Thymus (tissue), 11 donors: ENCODE data around the gene KIF18A. TPM values are rescaled to one million over a fixed set of nuclear protein-coding genes. Genes with fewer than 3 reads are reported as not detected.

ENCODE experiments used
- DNase-seq, 9 donors: peaks; one replicate each; pipeline ENCODE4 v3.0.0-alpha.2; 2013; ENCODE audit warnings: low spot score in 9 of 9, low read depth in 6 of 9, missing footprints in 1 of 9
- H3K27ac ChIP-seq, 2 donors: one replicate each; pipeline ENCODE4 v1.5.1; 2013; ENCODE audit warnings: control low read depth in 1 of 2, low read depth in 1 of 2, low read length in 1 of 2, mild to moderate bottlenecking in 1 of 2, moderate library complexity in 1 of 2
- H3K27me3 ChIP-seq, 2 donors: one replicate each; pipeline ENCODE4 v1.5.1; 2013; ENCODE audit warnings: low read length in 1 of 2; ENCODE audit not compliant: control insufficient read depth in 2 of 2, insufficient read depth in 1 of 2
- H3K36me3 ChIP-seq, 2 donors: one replicate each; pipeline ENCODE4 v1.5.1; 2013; ENCODE audit warnings: low read length in 1 of 2, mild to moderate bottlenecking in 1 of 2, moderate library complexity in 1 of 2; ENCODE audit not compliant: control insufficient read depth in 2 of 2, insufficient read depth in 2 of 2
- H3K4me1 ChIP-seq, 2 donors: one replicate each; pipeline ENCODE4 v1.5.1; 2013; ENCODE audit warnings: low read length in 2 of 2; ENCODE audit not compliant: control insufficient read depth in 2 of 2, insufficient read depth in 2 of 2
- H3K4me3 ChIP-seq, 2 donors: one replicate each; pipeline ENCODE4 v1.5.1; 2013; ENCODE audit warnings: low read length in 2 of 2, control low read depth in 1 of 2, mild to moderate bottlenecking in 1 of 2
- H3K9me3 ChIP-seq, 2 donors: one replicate each; pipeline ENCODE4 v1.5.1; 2013; ENCODE audit warnings: low read length in 1 of 2, mild to moderate bottlenecking in 1 of 2; ENCODE audit not compliant: control insufficient read depth in 2 of 2, insufficient read depth in 1 of 2
- WGBS: extraction: QIAGEN DNeasy Blood & Tissue Kit; methylation state at CpG from one replicate; pipeline ENCODE4 v1.1.7; 2013; 5-methylcytosine and 5-hydroxymethylcytosine counted together
- polyA plus RNA-seq: library from polyadenylated mRNA; stranded (reverse); fragments of 200-250 nt; gene quantifications from one replicate; pipeline ENCODE4 v1.2.3, GENCODE V29; 2013
- total RNA-seq: library from RNA; stranded (reverse); fragments of 120-200 nt; gene quantifications from one replicate; pipeline ENCODE4 v1.2.4, GENCODE V29; 2013
- donor health status: healthy.

Gene KIF18A
- total and polyA plus RNA-seq, 2 donors = 2.3 to 14.0 TPM

GRCh38 chr11:28077521-28077920, 30.4 kb downstream of the KIF18A start:
- WGBS = 99% methylated on average over 3 of the region's 3 CpGs
- Histone ChIP-seq H3K36me3 (peaks cover 0 to 25% of the 10 kb centered on the region in 2 donors), H3K27ac (no peak overlapping the region), H3K9me3 (no peaks in the 10 kb centered on the region), H3K4me3 (no peak overlapping the region), H3K27me3 (no peaks in the 10 kb centered on the region), H3K4me1 (no peaks in the 10 kb centered on the region)
- no peak for DNase-seq

- no peak for DNase-seq
- 96% methylated on average over 2 of the region's 2 CpGs for WGBS
- H3K4me3 ChIP-seq = no peak overlapping the region
- H3K36me3 ChIP-seq = peaks cover 2 to 18% of the 10 kb centered on the region in 2 donors
- no peaks in the 10 kb centered on the region for H3K27me3 ChIP-seq
- H3K9me3 ChIP-seq = no peaks in the 10 kb centered on the region
- no peaks in the 10 kb centered on the region for H3K4me1 ChIP-seq
- H3K27ac ChIP-seq = no peak overlapping the region
Observed at GRCh38 chr11:28072321-28072720, 35.6 kb downstream of the KIF18A start.

GRCh38 chr11:28071305-28071704, 36.7 kb downstream of the KIF18A start:
- Histone ChIP-seq H3K9me3 (no peaks in the 10 kb centered on the region), H3K27ac (no peak overlapping the region), H3K36me3 (peaks cover 2 to 14% of the 10 kb centered on the region in 2 donors), H3K4me3 (no peak overlapping the region), H3K27me3 (no peaks in the 10 kb centered on the region), H3K4me1 (no peaks in the 10 kb centered on the region)
- WGBS = 100% methylated on average over 1 of the region's 1 CpG
- no peak for DNase-seq

GRCh38 chr11:28058333-28058732, 49.6 kb downstream of the KIF18A start:
- no peaks in the 10 kb centered on the region for H3K4me1 ChIP-seq
- H3K36me3 ChIP-seq = peaks cover 3 to 15% of the 10 kb centered on the region in 2 donors
- no peaks in the 10 kb centered on the region for H3K27me3 ChIP-seq
- no peak overlapping the region for H3K4me3 ChIP-seq
- no peak overlapping the region for H3K27ac ChIP-seq
- H3K9me3 ChIP-seq = no peaks in the 10 kb centered on the region
- DNase-seq = no peak

GRCh38 chr11:28054821-28055220, 53.1 kb downstream of the KIF18A start:
- Histone ChIP-seq H3K4me1 (no peaks in the 10 kb centered on the region), H3K27ac (no peak overlapping the region), H3K4me3 (no peak overlapping the region), H3K27me3 (no peaks in the 10 kb centered on the region), H3K36me3 (peaks cover 3 to 5% of the 10 kb centered on the region in 2 donors), H3K9me3 (no peaks in the 10 kb centered on the region)
- WGBS = over 99% methylated on average over 2 of the region's 2 CpGs
- no peak for DNase-seq

- Histone ChIP-seq H3K36me3 (no peaks in the 10 kb centered on the region), H3K4me3 (no peak overlapping the region), H3K4me1 (no peaks in the 10 kb centered on the region), H3K27ac (no peak overlapping the region), H3K9me3 (no peaks in the 10 kb centered on the region), H3K27me3 (no peaks in the 10 kb centered on the region)
- 91% methylated on average over 5 of the region's 5 CpGs for WGBS
- no peak for DNase-seq
Observed at GRCh38 chr11:28049338-28050216, 58.4 kb downstream of the KIF18A start.

GRCh38 chr11:28048812-28049211, 59.1 kb downstream of the KIF18A start:
- Histone ChIP-seq H3K4me1 (no peaks in the 10 kb centered on the region), H3K27ac (no peak overlapping the region), H3K9me3 (no peaks in the 10 kb centered on the region), H3K36me3 (no peaks in the 10 kb centered on the region), H3K27me3 (no peaks in the 10 kb centered on the region), H3K4me3 (no peak overlapping the region)
- DNase-seq = no peak

- 98% methylated on average over 3 of the region's 3 CpGs for WGBS
- Histone ChIP-seq H3K27me3 (no peaks in the 10 kb centered on the region), H3K27ac (no peak overlapping the region), H3K4me1 (no peaks in the 10 kb centered on the region), H3K36me3 (no peaks in the 10 kb centered on the region), H3K4me3 (no peak overlapping the region), H3K9me3 (no peaks in the 10 kb centered on the region)
- DNase-seq = no peak
Observed at GRCh38 chr11:28043930-28044709, 63.8 kb downstream of the KIF18A start.

- peaks cover 0 to 4% of the 10 kb centered on the region in 2 donors for H3K36me3 ChIP-seq
- WGBS = 98% methylated on average over 2 of the region's 2 CpGs
- DNase-seq = no peak
- H3K9me3 ChIP-seq = no peaks in the 10 kb centered on the region
- no peaks in the 10 kb centered on the region for H3K4me1 ChIP-seq
- H3K27ac ChIP-seq = no peak overlapping the region
- H3K27me3 ChIP-seq = no peaks in the 10 kb centered on the region
- no peak overlapping the region for H3K4me3 ChIP-seq
Observed at GRCh38 chr11:28040384-28040783, 67.6 kb downstream of the KIF18A start.
